Amniotic epithelial cell (primary cell): ENCODE data around the gene ACSM5.
"Not testable (repeated sequence)": the region's sequence is repeated elsewhere in the genome, so short reads cannot be mapped to it uniquely, and the experiment has no call there.

Experiments
- DNase-seq: peaks from one replicate; pipeline ENCODE4 v3.0.0-alpha.2; 2010; ENCODE audit warnings: low read depth

Gene ACSM5

DNA sequence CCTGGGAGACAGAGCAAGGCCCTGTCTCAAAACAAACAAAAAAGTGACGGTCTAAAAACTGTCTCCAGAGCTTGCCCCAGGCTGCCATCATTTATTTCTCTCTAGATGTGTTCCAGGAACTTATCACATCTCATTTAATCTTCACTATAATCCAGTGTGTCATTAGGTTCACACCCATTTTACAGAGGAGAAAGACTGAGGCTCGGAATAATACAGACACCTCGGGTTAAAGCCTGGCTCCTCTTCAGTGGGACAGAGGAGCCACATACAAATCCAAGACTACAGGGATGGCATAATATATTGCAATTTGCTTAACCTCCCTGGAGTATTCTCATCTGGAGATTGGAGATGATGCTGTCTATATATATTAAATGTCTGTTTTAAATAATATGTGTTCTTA, 10.7 kb upstream of the ACSM5 start:
- DNase-seq: no peak

DNA sequence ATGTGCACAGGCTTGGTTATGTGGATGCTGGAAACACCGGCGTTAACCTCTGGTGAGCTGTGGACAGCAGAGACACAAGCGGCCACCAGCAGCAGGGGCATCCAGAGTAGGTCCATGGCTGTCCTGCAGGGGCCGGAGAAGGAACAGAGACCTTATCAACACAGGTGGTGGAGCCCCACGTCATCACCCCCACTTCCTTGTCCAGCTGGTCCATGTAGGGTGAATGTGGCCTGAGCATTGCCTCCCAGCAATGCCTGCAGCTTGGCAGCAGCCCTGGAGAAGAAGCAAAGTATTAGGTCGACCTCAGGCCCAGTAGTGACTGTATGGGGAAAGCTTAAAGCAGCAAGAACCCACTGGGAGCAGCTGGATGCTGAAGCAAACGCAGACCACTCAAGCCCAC, 10.1 kb upstream of the ACSM5 start:
- DNase-seq: no peak

DNA sequence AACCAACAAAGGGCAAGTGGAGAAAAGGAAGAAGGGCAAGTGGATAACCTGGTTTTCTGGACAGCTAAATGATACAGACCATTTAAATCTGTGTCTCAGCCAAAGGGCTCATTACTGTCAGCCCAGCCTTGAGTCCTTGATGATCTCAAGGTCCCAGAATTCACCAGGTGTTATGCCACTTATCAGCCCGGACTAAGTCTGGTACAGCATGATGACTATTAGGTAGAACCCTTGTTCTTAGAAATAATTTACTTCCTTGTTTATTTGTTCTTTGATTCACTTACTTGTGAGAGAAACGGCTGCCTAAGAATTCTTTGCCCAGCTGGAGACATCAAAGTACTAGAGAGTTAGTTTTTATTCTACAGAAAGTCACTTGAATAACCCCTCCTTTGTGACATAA, 8.3 kb upstream of the ACSM5 start:
- DNase-seq: no peak

DNA sequence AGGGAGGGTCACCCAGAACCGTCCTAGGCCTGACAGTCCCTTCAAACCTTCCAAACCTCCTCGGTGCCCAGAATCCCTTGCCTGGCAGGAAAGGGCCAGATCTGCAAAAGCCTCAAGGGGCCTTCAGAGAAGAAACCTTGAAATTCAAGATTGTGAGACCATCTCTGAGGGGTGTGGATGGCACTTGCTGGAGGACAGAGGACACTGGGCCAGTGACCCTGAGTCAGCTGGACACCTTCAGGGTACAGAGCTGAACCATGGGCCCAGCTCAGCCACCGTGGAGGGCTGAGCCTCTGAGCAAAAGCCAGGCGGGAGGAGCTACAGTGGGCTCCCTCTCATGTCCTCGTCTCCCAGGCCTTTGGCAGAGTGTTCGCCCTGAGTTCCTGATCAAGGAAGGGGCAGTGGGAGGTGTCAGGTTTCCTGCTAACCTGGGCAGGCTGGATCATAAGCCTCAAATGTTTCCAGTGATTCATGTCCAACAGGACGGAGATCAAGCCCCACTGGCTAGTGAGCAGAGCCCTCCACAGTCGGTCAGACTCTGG, 7.8 kb upstream of the ACSM5 start:
- no peak for DNase-seq

GRCh38 chr16:20402651-20403050, 6.7 kb upstream of the ACSM5 start:
- no peak for DNase-seq

GRCh38 chr16:20404637-20405036, 4.7 kb upstream of the ACSM5 start, which contains the start of gene PDILT:
Gene PDILT, minus strand, starts transcription at chr16:20404737. Its CDS starts 5,437 bp downstream, at chr16:20399300.
- no peak for DNase-seq

DNA sequence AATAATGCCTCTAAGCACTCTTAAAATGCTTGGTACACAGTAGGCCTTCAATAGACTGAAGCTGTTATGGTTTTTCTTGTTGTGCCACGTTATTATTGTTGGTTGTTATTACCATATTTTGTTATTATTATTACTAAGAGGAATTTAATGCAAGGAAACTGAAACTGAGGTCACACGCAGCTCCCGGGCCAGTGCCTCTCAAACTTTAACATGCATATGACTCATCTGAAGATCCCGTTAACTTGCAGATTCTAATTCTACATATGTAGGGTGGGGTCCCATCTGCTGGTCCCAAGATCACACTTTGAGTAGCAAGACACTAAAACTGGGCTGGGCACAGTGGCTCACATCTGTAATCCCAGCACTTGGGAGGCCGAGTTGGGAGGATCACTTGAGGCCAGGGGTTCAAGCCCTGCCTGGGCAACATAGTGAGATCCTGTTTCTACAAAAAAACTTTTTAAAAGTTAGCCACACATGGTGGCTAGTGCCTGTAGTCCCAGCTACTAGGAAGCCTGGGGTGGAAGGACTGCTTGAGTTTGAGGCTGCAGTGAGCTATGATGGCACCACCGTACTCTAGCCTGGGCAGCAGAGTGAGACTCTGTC, 888 bp downstream of the ACSM5 start:
- no peak for DNase-seq

DNA sequence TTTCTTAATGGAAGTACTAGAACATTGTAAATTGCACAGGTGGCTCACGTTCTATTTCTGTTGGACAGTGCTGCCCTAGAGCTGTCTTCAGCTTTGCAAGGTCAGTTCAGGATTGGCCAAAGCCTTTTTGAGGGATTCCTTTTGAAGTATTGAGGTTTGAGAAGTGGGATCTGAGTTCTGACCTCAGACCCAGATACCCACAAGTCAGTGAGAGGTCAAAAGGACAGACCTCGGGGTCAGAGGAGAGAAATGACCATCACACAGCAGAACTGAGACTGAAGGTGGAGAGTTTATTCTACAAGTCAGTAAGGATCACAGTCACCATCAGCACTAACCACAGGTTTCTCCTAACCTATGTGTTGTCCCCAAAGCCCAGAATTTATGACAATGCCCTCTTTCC, 1.7 kb downstream of the ACSM5 start:
- no peak for DNase-seq

DNA sequence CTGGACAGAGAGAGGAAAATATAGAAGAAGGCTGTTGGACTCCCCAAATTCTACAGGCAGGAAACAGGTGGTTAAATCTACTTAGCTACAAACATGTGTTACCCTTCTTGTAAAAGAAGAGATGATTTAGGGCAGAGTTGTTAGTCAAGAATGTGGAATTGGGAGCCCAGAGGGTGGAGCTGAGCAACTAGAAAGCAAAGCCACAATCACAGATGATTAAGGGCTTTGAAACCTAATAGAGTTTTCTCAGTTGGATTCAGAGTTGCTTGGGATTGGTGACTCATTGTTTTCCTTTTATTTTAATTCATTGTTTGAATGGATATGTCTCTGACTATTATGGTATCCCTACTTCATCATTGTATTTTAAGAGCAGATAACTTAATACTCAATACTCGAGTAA, 6.2 kb downstream of the ACSM5 start:
- no peak for DNase-seq

- DNase-seq: not testable (repeated sequence)
These were observed 9.8 kb downstream of the ACSM5 start for GRCh38 chr16:20419093-20419492.

DNA sequence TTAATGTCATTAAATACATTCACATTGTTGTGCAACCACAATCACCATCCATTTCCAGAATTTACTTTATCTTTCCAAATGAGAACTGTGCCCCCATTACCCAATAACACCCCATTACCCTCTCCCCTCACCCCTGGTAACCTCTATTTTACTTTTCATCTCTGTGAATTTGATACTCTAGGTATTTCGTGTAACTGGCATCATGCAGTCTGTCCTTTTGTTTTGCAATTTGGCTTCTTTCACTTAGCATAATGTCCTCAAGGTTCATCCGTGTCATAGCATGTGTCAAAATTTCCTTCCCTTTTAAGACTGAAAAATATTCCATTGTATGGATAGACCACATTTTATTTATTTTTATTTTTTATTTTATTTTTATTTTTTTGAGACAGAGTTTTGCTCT, 12.4 kb downstream of the ACSM5 start:
- DNase-seq: not testable (repeated sequence)

- not testable (repeated sequence) for DNase-seq
These were observed 14.4 kb downstream of the ACSM5 start for GRCh38 chr16:20423772-20424128.

GRCh38 chr16:20424129-20424866, 15.0 kb downstream of the ACSM5 start:
- no peak for DNase-seq

- not testable (repeated sequence) for DNase-seq
These were observed 18.1 kb downstream of the ACSM5 start for GRCh38 chr16:20427401-20427797.

GRCh38 chr16:20429499-20429898, 20.2 kb downstream of the ACSM5 start:
- DNase-seq: not testable (repeated sequence)

GRCh38 chr16:20430480-20430879, 21.1 kb downstream of the ACSM5 start:
- not testable (repeated sequence) for DNase-seq

DNA sequence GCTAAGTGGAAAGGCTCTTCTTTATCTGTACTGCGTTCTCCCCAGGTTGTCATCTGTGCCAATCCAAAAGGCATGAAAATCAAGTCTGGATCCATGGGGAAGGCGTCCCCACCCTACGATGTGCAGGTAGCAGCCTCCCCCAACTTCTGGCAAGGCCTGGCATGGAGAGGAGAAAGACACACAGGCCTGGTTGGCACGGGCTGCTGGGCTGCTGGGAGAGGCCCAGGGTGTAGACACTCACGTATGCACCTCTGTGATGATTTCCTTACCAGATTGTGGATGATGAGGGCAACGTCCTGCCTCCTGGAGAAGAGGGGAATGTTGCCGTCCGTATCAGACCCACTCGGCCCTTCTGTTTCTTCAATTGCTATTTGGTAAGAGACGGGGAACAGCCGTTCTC, 21.6 kb downstream of the ACSM5 start:
- DNase-seq: no peak

DNA sequence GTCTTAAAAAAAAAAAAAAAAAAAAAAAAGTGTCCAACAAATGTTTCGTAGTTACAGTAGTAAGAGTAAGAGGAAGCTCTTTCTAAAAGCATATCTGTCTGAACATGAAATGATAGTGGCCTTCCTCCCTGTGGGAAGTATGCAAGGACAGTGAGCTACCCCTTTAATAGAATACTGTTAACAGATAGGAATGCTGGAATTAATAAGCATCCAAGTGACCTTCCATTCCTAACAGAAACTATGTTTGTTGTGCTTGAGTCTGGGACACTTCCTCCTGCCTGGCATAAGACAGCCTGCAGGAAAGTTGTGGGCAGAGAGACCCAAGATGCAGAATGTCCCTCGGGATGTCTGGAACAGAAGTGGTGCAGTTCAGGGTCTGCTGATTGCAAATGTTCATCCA, 29.6 kb downstream of the ACSM5 start:
- DNase-seq: not testable (repeated sequence)

DNA sequence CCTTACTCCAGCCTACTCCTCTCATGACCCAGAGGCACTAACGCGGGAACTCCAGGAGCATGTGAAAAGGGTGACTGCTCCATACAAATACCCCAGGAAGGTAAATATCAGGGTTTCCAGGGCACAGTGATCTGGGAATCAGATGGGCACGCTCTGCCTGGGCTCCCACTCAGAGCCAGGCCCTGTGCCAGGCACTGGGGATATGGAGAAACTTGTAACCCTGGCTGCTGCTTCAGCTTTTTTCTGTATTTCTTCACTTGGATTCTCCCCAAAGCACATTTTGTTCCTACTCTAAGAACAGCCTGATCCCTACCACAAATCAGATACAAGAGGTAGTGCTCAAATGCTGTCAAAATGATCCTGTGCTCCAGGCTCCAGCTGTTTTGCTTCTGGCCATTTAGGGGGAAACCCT, 30.5 kb downstream of the ACSM5 start:
- DNase-seq: not testable (repeated sequence)

DNA sequence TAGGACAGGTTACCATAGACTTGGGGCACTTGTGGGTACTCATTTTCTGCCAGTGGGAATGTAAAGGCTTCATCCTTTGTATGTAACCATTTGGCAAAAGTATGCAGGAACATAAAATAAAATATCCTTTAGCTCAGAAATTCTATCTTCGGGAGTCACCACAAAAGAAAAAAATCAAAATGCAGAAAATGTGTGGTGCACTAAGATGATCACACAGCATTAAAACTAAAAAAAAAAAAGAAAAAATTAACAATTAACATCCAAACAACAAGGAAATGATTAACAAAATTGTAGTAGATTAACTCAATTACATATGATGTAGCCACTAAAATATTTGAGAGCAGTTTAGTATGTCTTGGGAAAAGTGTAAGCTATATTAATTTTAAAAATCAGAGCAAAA, 31.4 kb downstream of the ACSM5 start:
- DNase-seq: not testable (repeated sequence)

DNA sequence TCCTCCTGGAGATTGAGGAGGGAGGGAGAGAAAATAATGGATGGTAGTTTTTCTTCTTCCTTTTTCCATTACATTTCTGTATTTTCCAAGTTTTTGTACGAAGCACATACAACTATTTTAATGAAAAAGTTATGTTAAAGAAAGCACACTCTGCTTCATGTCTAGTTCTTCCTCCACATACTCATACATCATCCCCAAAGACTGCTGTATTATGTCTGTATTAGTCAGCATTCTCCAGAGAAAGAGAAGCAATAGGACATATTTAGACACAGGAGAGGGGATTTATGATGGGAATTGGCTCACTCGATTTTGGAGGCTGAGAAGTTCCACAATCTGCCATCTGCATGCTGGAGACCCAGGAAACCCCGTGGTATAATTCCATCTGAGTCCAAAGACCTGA, 31.9 kb downstream of the ACSM5 start:
- no peak for DNase-seq

DNA sequence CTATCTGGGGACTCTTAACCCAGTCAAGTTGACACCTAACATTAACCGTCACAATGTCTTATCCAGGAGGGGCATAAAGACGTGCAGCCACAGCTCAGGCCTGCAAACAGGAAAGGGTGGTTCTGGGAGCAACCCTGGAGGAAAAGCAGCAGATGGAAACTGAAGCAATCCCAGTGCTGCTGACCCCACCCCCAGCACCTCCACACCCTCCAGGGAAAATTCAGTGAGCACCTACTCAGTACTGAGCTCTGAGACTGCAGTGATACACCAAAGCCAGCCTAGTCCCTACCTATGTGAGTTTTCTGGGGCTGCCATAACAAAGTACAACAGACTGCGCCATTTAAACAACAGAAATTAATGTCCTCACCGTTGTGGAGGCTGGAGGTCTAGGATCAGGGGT, 32.5 kb downstream of the ACSM5 start:
- DNase-seq: not testable (repeated sequence)

DNA sequence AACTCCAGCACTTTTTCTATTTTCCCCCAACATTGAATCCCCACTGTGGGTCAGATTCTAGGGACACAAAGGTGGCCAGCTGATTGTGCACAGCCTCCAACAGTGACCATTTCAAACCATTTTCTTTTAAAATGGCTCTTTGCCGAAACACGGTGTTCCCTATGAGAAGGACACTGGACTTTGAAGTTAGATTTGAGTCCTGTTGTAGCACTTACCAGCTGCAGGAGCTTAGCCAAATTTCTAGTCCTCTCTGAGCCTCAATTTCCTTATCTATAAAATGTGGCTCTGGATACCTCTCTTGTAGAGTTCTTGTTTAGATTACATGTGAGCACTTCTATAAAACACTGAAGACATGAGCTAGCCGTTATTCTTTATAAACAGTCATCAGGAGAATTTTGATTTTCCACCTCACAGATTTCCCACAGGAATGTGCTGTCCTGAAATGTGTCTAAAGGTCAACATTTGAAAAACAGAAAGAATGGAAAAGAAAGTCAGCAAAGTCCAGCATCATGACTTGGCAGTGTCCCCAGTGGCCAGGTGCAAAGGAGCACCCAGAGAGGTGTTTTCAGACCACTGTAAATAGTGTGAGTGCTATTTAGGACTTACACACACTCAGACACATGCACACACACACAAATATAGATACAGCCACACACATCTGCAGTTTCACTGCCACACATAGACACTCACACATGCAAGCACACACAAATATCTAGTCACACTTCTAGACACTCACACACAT, 37.5 kb downstream of the ACSM5 start:
- DNase-seq: not testable (repeated sequence)
